D721Med (cell line): ENCODE results near the gene CTNNA3.

Source experiments
- DNase-seq: peaks from one replicate; pipeline ENCODE4 v3.0.0; 2011; ENCODE audit warnings: low spot score; ENCODE audit not compliant: insufficient read length
- FAIRE-seq: peaks from 2 replicates; lab custom pipeline; 2011; peaks lifted over from hg19 to GRCh38; lab: Jason Lieb, UNC
- TF ChIP-seq, protein P1 (sequence below): IDR thresholded peaks from 2 replicates; pipeline ENCODE4 v1.5.1; 2012; ENCODE audit warnings: mild to moderate bottlenecking, control low read depth; ENCODE audit not compliant: insufficient read depth; ENCODE audit errors: missing control alignments

Gene CTNNA3

GRCh38 chr10:66550351-66550750 is 1145.6 kb downstream of the CTNNA3 start:
- FAIRE-seq = peak; percentile 38
- TF ChIP-seq, protein P1, sequence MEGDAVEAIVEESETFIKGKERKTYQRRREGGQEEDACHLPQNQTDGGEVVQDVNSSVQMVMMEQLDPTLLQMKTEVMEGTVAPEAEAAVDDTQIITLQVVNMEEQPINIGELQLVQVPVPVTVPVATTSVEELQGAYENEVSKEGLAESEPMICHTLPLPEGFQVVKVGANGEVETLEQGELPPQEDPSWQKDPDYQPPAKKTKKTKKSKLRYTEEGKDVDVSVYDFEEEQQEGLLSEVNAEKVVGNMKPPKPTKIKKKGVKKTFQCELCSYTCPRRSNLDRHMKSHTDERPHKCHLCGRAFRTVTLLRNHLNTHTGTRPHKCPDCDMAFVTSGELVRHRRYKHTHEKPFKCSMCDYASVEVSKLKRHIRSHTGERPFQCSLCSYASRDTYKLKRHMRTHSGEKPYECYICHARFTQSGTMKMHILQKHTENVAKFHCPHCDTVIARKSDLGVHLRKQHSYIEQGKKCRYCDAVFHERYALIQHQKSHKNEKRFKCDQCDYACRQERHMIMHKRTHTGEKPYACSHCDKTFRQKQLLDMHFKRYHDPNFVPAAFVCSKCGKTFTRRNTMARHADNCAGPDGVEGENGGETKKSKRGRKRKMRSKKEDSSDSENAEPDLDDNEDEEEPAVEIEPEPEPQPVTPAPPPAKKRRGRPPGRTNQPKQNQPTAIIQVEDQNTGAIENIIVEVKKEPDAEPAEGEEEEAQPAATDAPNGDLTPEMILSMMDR = no peak

DNA sequence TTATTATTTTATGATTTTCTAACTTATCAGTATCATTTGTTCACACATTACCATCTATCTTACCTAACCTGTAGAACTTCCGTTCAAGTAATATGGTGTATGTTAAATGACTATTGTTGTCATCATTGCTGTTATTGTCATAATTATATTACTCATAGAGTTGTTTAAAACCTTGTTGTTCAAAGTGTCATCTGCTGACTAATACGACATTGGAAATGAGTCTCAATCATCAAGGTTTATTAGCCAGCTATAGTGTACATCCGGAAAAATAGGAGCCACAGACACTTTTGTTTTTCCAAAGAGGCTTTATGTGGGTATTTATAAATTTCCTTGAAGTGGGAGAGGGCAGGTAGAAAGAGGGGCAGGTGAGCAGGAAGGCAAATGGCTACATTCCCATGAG is 1157.1 kb downstream of the CTNNA3 start:
- DNase-seq (no peak), FAIRE-seq (no peak)
- TF ChIP-seq, protein P1 = no peak

More at GRCh38 chr10:66550351-66550750, 1145.6 kb downstream of the CTNNA3 start:
- no peak for DNase-seq

GRCh38 chr10:66538371-66538770 is 1157.6 kb downstream of the CTNNA3 start:
- TF ChIP-seq, protein P1 = no peak
- FAIRE-seq (no peak), DNase-seq (no peak)

GRCh38 chr10:66537186-66537585 is 1158.8 kb downstream of the CTNNA3 start:
- DNase-seq (no peak), FAIRE-seq (no peak)
- TF ChIP-seq, protein P1 = no peak

- DNase-seq (no peak), FAIRE-seq (peak; percentile 29)
- TF ChIP-seq, protein P1 = no peak
Observed at GRCh38 chr10:66535439-66535838, 1160.6 kb downstream of the CTNNA3 start.

- TF ChIP-seq, protein P1 = no peak
- DNase-seq (no peak), FAIRE-seq (no peak)
Observed at GRCh38 chr10:66534866-66535265, 1161.1 kb downstream of the CTNNA3 start.

- no peak for DNase-seq
- TF ChIP-seq, protein P1 = no peak
- no peak for FAIRE-seq
Observed at GRCh38 chr10:66521506-66521905, 1174.5 kb downstream of the CTNNA3 start.
